Stimulated activated naive CD4-positive, alpha-beta T cell (primary cell): ENCODE measurements around the gene NDEL1.

Experiments
- DNase-seq, 6 experiments: peaks; one replicate each; lab custom pipeline; 2025; lab: John Stamatoyannopoulos, UW

Gene NDEL1

GRCh38 chr17:8413938-8414337 is 21.7 kb upstream of the NDEL1 start:
- no peak for DNase-seq

DNA sequence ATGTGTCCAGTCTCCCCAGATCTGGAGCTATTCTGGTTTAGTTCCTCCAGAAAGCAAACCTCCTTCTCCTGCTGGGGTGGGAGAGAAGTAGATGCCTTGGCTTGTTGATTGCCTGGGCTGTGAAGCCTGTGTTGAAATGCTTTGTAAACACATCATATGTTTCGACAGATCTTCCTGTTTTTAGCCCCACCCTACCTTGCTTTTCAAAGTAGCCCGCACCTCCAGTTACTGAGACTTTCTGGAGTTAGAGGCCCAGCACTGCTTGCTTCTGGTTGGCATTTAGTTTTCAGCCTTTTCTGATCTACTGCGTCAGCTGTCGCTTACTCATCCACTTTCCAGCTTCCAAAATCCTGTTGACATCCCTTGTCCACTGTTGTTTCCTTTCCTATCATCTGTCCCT is 17.9 kb upstream of the NDEL1 start:
- no peak for DNase-seq

GRCh38 chr17:8418471-8418870 is 17.2 kb upstream of the NDEL1 start:
- no peak for DNase-seq

DNA sequence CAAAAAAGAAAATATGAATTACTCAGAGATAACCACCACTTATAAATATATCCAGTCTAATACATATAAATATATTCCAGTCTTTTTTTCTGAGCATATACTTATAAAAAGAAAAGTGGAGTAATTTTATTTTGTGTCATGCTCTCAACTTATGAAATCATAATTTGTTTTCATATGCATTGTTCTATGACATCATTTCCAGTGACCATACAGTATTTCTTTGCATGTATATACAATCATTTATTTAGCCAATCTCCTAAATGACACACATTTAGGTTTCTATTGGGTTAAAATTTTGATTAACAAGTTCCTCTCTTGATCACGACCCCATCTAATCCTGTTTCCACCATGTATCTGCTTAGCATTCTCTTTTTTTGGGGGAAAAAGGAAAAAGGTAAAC is 16.4 kb upstream of the NDEL1 start:
- no peak for DNase-seq

- DNase-seq: no peak
Measured at GRCh38 chr17:8420041-8420934, 15.4 kb upstream of the NDEL1 start.

GRCh38 chr17:8421571-8421970 is 14.1 kb upstream of the NDEL1 start:
- no peak for DNase-seq

DNA sequence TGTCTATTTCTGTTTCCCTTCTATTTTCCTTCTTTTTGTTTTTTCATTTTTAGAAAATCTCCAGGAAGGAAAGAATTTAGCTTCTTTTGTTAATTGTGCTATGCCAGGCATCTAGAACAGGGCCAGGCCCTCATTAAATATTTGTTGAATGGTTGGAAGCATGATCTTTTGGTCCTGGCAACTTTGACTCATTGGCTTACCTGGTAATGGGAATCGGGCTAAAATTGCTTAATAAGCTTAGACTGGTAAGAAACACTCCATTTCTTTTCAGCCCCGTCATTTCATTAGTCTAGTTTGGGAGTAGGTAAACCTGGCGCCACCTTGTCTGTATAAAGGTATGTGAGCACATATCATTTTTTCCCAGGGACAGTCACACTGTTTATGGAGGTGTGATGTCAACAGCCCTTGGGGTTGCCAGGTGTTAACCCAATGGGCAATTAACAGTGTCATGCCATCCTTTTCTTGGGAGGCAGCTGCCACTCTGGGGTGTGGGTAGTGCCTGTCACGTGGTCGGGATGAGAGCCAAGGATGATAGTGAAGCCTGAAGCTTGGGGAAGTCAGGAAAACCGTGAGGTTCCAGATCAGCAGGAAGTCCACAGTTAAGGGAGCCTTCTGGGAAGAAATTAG is 9.5 kb upstream of the NDEL1 start:
- no peak for DNase-seq

DNA sequence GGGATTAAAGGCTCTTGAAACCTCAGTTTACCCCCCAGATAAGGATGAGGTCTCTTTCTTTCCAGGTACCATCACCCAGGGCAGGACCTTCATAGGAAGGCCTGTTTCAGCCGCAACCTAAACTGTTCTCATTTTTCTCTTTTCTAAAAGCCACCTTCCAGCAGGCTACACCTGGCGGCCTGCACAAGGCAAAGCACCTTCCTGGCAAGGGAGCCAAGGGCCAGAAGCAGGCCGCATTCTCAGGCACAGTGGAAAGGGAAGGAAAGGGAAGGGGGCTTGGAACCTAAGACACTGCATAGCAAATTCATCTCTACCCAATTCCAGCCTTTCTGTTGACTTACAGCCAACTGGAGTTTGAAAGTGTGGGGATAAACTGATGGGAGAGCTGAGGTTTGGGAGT is 8.9 kb upstream of the NDEL1 start:
- no peak for DNase-seq

GRCh38 chr17:8430966-8431365 is 4.7 kb upstream of the NDEL1 start:
- DNase-seq: no peak

DNA sequence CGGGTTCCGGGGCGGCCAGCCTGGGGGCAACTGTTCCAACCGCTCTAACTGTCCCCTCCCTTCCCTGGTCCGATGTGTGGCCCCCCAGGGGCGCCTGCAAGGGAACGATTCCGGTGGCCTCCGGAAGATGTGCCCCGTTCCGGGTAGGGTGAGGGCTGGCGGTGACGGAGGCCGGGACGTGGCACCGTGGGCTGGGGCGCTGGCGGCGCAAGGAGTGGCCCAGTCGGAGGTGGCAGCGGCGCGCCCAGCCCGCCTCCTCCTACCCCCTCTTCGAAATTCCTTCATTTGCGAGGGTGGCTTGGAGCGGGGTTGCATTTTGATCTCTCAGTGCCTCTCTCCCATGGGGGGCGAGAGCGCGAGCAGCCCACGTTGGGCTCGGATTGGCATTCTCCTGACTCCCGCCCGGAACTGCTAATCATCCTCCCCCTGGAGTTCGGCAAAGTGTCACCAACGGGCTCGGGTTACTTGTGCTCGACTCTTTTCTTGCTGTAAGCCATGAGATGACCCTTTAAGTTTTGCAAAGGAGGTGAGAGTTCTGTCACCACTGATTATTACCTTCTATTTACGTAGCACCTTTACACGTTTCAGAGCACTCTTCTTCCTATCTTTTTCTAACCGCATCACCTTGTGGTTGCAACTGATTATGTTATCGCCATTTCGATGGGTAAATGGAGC is 622 bp downstream of the NDEL1 start:
- DNase-seq: peak; percentile 47 to 86 (median 74)

- DNase-seq: no peak
Measured at GRCh38 chr17:8436844-8437171, 1.1 kb downstream of the NDEL1 start.

DNA sequence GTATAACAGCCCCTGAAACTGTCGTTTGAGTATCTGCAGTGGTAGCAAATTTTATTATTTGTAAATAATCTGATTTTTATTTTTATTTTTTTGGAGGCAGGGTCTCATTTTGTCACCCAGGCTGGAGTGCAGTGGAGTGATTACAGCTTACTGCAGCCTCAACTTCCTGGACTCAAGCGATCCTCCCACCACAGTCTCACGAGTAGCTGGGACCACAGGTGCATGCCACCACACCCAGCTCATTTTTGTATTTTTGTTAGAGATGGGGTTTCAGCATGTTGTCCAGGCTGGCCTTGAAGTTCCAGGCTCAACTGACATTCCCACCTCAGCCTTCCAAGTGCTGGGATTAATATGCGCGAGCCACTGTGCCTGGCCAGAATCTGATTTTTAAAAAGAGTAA is 2.8 kb downstream of the NDEL1 start:
- DNase-seq: no peak

DNA sequence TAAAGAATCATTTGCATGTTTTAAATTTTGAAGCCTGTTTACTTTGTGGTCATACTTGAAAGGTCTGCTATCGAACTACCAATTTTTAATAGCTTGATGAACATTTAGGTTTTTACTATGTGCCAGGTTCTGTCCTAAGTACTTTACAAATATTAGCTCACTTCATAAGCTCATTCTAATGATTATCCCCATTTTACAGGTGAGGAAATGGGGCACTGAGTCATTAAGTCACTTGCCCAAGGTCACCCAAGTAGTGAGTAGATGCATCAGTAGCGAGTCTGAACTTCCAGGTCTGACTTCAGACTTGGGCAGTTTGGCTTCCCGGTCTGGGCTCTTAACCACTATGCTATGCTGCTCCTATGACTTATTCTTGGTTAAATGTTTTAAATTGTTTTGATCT is 4.0 kb downstream of the NDEL1 start:
- DNase-seq: no peak

GRCh38 chr17:8441690-8442089 is 6.0 kb downstream of the NDEL1 start:
- DNase-seq: no peak

DNA sequence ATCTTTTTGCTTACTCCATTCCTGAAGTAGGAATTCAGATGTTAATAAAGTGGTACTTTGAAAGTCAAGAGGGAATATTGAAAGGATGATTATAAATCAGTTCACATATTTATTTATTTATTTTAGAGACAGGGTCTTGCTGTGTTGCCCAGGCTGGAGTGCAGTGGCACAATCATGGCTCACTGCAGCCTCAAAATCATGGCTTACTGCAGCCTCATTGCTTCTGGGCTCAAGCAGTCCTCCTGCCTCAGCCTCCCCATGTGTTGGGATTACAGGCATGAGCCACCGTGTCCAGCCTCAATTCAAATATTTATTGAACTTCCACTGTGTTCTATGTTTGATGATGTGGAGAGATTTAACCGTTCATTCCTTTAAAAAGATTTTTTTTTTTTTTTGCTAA is 6.6 kb downstream of the NDEL1 start:
- DNase-seq: no peak

GRCh38 chr17:8443756-8444155 is 8.1 kb downstream of the NDEL1 start:
- no peak for DNase-seq

DNA sequence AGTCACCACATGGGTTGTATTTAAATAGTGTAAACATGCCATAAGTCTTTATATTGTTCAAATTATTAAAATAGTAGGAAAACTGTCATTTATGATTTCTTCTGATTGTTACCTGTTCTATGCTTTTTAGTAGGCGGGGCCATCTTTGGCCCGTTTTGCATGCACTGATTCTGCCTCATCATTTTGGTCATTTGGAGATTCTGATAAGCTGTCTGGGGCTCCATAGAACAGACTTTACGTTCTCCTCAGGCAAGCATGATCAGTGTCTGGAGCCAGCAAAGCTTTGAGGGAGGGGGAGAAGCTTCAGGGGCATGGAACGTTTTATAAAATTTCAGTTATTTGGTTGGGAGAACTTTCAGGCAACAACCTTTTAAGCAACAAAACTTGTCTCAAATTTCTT is 8.8 kb downstream of the NDEL1 start:
- no peak for DNase-seq

DNA sequence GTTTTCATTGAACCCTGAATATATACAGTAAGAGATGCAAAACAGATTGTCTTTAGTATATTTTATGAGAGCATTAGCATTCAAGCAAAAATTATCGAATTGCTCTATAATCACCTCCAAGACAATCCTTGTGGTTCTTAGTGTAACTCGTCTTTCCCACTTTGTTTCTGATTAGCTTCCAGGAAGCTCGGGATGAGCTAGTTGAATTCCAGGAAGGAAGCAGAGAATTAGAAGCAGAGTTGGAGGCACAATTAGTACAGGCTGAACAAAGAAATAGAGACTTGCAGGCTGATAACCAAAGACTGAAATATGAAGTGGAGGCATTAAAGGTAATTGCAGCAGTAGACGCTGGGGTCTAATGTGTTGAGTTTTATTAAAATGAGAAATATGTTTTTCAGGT is 9.9 kb downstream of the NDEL1 start:
- no peak for DNase-seq

DNA sequence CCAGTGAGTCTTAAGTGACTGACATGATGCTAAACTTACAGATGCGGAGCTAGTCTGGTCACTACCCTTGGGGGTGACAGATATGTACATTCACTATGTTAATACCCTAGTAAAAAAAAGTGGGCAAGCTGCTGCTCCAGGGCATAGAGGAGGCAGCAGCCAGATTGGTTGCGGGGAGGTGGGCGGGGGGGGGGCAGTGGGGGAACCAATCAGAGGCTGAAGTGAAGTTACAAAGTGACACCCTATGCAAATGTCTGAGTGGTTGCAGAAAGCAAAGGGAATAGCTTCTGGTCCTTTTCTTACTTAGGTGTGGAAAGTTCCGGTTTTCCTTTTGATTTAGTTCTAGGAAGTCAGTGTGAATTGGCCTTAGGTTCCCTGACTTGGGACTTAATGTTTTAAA is 12.1 kb downstream of the NDEL1 start:
- no peak for DNase-seq

GRCh38 chr17:8448310-8448709 is 12.6 kb downstream of the NDEL1 start:
- no peak for DNase-seq

DNA sequence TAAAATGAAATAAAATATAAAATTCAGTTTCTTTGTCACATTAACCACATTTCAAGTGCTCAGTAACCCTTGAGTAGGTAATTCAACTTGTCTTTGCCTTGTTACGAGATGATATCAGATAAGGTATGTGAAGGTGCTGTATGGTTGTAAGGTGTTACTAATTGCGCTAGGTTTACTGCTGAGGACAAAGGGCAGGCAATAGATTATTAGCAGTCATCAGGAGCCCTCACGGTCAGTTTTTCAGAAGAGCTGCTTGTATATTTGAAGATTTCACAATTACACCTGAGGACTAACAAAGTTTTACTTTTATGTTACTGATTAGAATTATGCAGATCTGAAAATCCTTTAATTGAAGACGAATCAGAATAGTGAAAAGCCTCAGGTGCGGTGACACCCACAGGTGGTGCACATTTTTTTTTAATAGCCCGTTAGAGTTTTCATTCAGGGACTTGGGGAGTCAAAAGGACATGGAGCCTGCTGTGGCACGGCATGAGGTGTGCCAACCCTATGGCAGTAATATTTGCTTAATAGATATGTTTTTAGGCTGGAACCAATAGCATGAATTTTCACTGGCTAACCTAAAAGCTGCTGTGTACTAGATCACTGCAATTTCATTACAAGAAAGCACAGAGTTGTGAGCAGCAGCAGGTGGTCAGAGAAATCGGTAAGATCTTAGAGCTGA is 16.4 kb downstream of the NDEL1 start:
- no peak for DNase-seq

DNA sequence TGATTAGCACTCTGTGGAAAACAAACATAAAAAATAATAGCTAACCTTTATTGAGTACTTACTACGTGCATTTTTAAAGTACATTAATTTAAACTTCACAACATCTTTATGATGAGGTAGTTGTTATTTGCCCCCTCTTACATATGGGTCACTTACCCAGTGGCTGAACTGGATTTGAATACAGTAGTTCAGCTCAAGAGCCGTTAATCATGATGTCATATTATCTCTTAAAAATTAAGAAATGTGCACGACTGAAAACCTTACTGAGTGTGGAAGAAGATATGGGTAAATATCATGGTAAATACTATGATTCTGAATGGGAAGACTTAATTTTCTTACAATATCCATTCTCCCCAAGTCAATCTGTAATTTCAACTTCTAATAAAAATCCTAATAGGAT is 17.6 kb downstream of the NDEL1 start:
- DNase-seq: no peak
